GM13976 (cell line): ENCODE data around the gene CLEC16A.

Source experiments
- DNase-seq: peaks from one replicate; pipeline ENCODE4 v3.0.0; 2012; ENCODE audit warnings: low spot score
- CTCF ChIP-seq: IDR thresholded peaks from 2 replicates; pipeline ENCODE4 v1.5.1; 2012; ENCODE audit warnings: borderline replicate concordance, mild to moderate bottlenecking; ENCODE audit not compliant: insufficient read depth; ENCODE audit errors: extremely low read depth, missing control alignments, control extremely low read depth
- in situ Hi-C: fragments of 300-500 bp; cut with MboI; formaldehyde crosslinking; loops from one replicate; pipeline ENCODE4 v1.12.0; 2022; ENCODE audit warnings: low sequenced_read_pairs, mixed read lengths, inconsistent platforms; ENCODE audit not compliant: unreplicated experiment

CLEC16A gene

GRCh38 chr16:11047939-11048800, 103.8 kb downstream of the CLEC16A start:
- TF ChIP-seq CTCF, result no peak
- DNase-seq, result no peak
- in situ Hi-C loops, result no loop called here

- no peak for TF ChIP-seq CTCF
- in situ Hi-C loops, result no loop called here
- no peak for DNase-seq
Observed at GRCh38 chr16:11049396-11050059, 105.2 kb downstream of the CLEC16A start.

DNA sequence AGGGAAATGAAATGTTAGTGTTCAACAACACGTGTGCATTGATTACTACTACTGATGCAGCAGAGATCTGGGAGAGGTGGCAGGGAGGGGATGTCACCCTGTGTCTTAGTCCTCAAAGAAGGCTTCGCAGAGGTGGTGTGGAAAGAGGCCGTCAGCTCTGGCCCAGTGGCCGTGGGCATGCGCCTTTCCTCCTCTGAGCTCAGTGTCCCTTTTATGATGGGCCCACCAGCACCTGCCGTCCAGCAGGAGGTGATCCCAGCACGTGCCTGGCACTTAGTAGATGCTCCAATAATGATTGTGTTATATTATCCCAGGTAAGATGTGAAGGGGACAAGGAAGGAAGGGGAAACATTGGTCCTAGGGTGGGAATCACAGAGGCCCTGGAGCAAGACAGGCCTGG, 106.2 kb downstream of the CLEC16A start:
- in situ Hi-C loops, result no loop called here
- DNase-seq, result no peak
- no peak for TF ChIP-seq CTCF

DNA sequence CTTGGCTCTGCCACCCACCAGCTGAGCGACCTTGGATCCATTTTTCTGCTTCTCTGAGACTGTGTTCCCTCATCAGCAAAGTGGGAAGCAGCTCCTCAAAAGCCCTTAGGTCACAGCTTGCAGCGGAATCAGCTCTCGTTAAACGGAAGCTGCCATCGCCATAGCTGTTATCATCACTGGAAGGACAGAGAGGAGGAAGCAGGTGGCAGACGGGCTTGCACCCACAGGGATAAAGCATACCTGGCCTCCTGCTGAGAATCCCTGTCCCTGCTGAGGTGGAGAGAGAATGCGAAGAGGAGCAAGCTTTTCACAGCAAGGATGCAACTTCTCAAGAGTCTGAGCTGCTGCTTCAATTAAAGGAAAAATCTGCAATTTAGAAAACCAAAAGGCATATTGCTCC, 106.6 kb downstream of the CLEC16A start:
- no peak for DNase-seq
- in situ Hi-C loops, result no loop called here
- no peak for TF ChIP-seq CTCF

- no peak for TF ChIP-seq CTCF
- in situ Hi-C loops, result no loop called here
- DNase-seq, result no peak
Observed at GRCh38 chr16:11051430-11051829, 107.1 kb downstream of the CLEC16A start.

- in situ Hi-C loops, result no loop called here
- DNase-seq, result peak; percentile 75
- no peak for TF ChIP-seq CTCF
Observed at GRCh38 chr16:11051879-11052808, 107.8 kb downstream of the CLEC16A start.
